GM19467 (cell line): Measurements from ENCODE around the gene CDK5.
"Not testable (repeated sequence)": the region's sequence is repeated elsewhere in the genome, so short reads cannot be mapped to it uniquely, and the experiment has no call there.

ENCODE experiments used
- ATAC-seq: cut with Tn5 transposase; IDR thresholded peaks from one replicate; pipeline ENCODE4 v1.9.1; 2021; ENCODE audit warnings: mild to moderate bottlenecking, moderate library complexity; ENCODE audit not compliant: unreplicated experiment

The CDK5 gene

GRCh38 chr7:151017370-151017952, 40.2 kb downstream of the CDK5 start:
- no peak for ATAC-seq

GRCh38 chr7:151016942-151017341, 40.8 kb downstream of the CDK5 start:
- no peak for ATAC-seq

GRCh38 chr7:151016505-151016904, 41.2 kb downstream of the CDK5 start:
- no peak for ATAC-seq

GRCh38 chr7:151015967-151016366, 41.7 kb downstream of the CDK5 start:
- no peak for ATAC-seq

- ATAC-seq, result no peak
Observed at GRCh38 chr7:151014950-151015349, 42.7 kb downstream of the CDK5 start.

GRCh38 chr7:151013733-151014497, 43.8 kb downstream of the CDK5 start:
- no peak for ATAC-seq

GRCh38 chr7:151013356-151013732, 44.4 kb downstream of the CDK5 start:
- no peak for ATAC-seq

GRCh38 chr7:151012911-151013347, 44.8 kb downstream of the CDK5 start:
- ATAC-seq, result no peak

GRCh38 chr7:151012031-151012692, 45.5 kb downstream of the CDK5 start:
- ATAC-seq, result no peak

- ATAC-seq, result not testable (repeated sequence)
Observed at GRCh38 chr7:151011616-151012015, 46.1 kb downstream of the CDK5 start.

- ATAC-seq, result no peak
Observed at GRCh38 chr7:151011097-151011409, 46.6 kb downstream of the CDK5 start.

GRCh38 chr7:151010307-151011096, 47.2 kb downstream of the CDK5 start:
- ATAC-seq, result no peak

GRCh38 chr7:151010037-151010306, 47.7 kb downstream of the CDK5 start:
- ATAC-seq, result no peak

- ATAC-seq, result no peak
Observed at GRCh38 chr7:151009327-151010036, 48.2 kb downstream of the CDK5 start.

GRCh38 chr7:151008511-151009323, 49.0 kb downstream of the CDK5 start:
- ATAC-seq, result peak; percentile 69

GRCh38 chr7:151008143-151008510, 49.6 kb downstream of the CDK5 start:
- no peak for ATAC-seq

GRCh38 chr7:151007469-151007898, 50.2 kb downstream of the CDK5 start:
- ATAC-seq, result no peak

GRCh38 chr7:151006590-151007300, 51.0 kb downstream of the CDK5 start:
- no peak for ATAC-seq

- ATAC-seq, result no peak
Observed at GRCh38 chr7:151005566-151005965, 52.1 kb downstream of the CDK5 start.
